Ovary (tissue), 9 donors: Measurements from ENCODE around the gene LDLRAD2. TPM values are rescaled to one million over a fixed set of nuclear protein-coding genes. Genes with fewer than 3 reads are reported as not detected.

ENCODE experiments used
- DNase-seq, 5 donors: peaks; one replicate each; pipeline ENCODE4 v3.0.0-alpha.2; 2019 to 2020
- H3K27ac ChIP-seq, 2 donors: fragments of 200-600 bp; one replicate each; pipeline versions ENCODE4 v1.5.1 to v1.8.0; 2019 to 2022
- H3K27me3 ChIP-seq: fragments of 200-600 bp; one replicate; pipeline ENCODE4 v1.8.0; 2022
- H3K36me3 ChIP-seq: fragments of 200-600 bp; sonication (generic); one replicate; pipeline ENCODE4 v1.5.1; 2019
- H3K4me1 ChIP-seq: one replicate; pipeline ENCODE4 v1.8.1; 2013; ENCODE audit warnings: mild to moderate bottlenecking, moderate library complexity; ENCODE audit not compliant: insufficient read depth
- H3K4me3 ChIP-seq: fragments of 200-600 bp; sonication (generic); one replicate; pipeline ENCODE4 v1.5.1; 2017
- H3K9me3 ChIP-seq, 2 donors: fragments of 200-600 bp in 1 of 2; sonication (generic) in 1 of 2; one replicate each; pipeline versions ENCODE4 v1.5.1 to v1.8.1; 2013 to 2019; ENCODE audit warnings: mild to moderate bottlenecking in 1 of 2, moderate library complexity in 1 of 2
- CTCF ChIP-seq, 3 donors: fragments of 450-650 bp in 2 of 3; fragments of 200-600 bp in 1 of 3; IDR thresholded peaks; one replicate each; pipeline versions ENCODE4 v1.5.1 to v1.8.0; 2016 to 2022; ENCODE audit warnings: antibody characterized with exemption in 3 of 3, mild to moderate bottlenecking in 1 of 3
- EP300 ChIP-seq: sonication (generic); formaldehyde crosslinking; IDR thresholded peaks from one replicate; pipeline ENCODE4 v1.6.1; 2017; ENCODE audit warnings: antibody characterized with exemption
- POLR2A ChIP-seq: fragments of 450-650 bp; IDR thresholded peaks from one replicate; pipeline ENCODE4 v1.6.1; 2017; ENCODE audit warnings: antibody characterized with exemption, mild to moderate bottlenecking, moderate library complexity
- WGBS, 3 donors: extraction: QIAGEN DNeasy Blood & Tissue Kit in 1 of 3; methylation state at CpG; one replicate each; pipeline versions ENCODE4 v1.1.5 to v1.1.7; 2013 to 2017; 5-methylcytosine and 5-hydroxymethylcytosine counted together
- intact Hi-C, 4 donors: fragments of 100-400 bp; cut with DNase I; formaldehyde crosslinking; loops; one replicate each; pipeline versions ENCODE4 v1.11.0 to v1.15.1; 2022 to 2023
- polyA plus RNA-seq, 2 donors: library from polyadenylated mRNA; stranded (reverse); fragments of 200-250 nt in 1 of 2; fragments of 350-450 nt in 1 of 2; fragmentation: Illumina TruSeq in 1 of 2; extraction: RNeasy Lipid Tissue Mini Kit (QIAGEN cat#74804) in 1 of 2; gene quantifications; one replicate each; pipeline ENCODE4 v1.2.3, GENCODE V29; 2013 to 2014
- total RNA-seq, 7 donors: library from RNA; depleted of rRNA in 2 of 7; stranded (reverse); fragments of >200 nt in 2 of 7; fragmentation: NEBNext Ultra II Directional in 3 of 7; extraction: Animal tissue kit (Norgen Biotek cat#: 25700) in 3 of 7; gene quantifications; one replicate each; pipeline versions ENCODE4 v1.1.0 to v1.2.4, GENCODE V29; 2016 to 2023
- donor health status: DM: no; HTN: no; CAD: no; lungs with moderate emphysema.
- donor health status: DM: no; HTN: no; CAD: no.
- donor health status: Bipolar disorder and iron deficiency.
- donor health status: DM: yes; HTN: yes; CAD: no.
- donor health status: DM: no; HTN: no; CAD: no.
- donor health status: DM: yes; HTN: yes; CAD: no.

The LDLRAD2 gene
- total and polyA plus RNA-seq, 9 donors: 0.07 to 0.88 (median 0.23) TPM; not detected in 2

GRCh38 chr1:21839337-21840037, 27.4 kb downstream of the LDLRAD2 start:
- H3K27ac ChIP-seq: no peak overlapping the region
- H3K4me3 ChIP-seq: no peak overlapping the region
- 92 to 93% (median 92%) methylated on average over 19 of the region's 19 CpGs for WGBS, 3 donors
- H3K27me3 ChIP-seq: no peaks in the 10 kb centered on the region
- no peaks in the 10 kb centered on the region for H3K36me3 ChIP-seq
- DNase-seq: no peak
- H3K4me1 ChIP-seq: no peaks in the 10 kb centered on the region
- TF ChIP-seq CTCF (IDR thresholded peaks at IDR 0.05) (no peak), EP300 (no peak), POLR2A (no peak)
- H3K9me3 ChIP-seq: peaks cover 0 to 8% of the 10 kb centered on the region in 2 donors
- intact Hi-C loops: no loop called here

GRCh38 chr1:21840981-21841380, 28.9 kb downstream of the LDLRAD2 start:
- TF ChIP-seq POLR2A (no peak), EP300 (no peak), CTCF (IDR thresholded peaks at IDR 0.05) (no peak)
- 86 to 91% (median 90%) methylated on average over 13 of the region's 13 CpGs for WGBS, 3 donors
- Histone ChIP-seq H3K9me3 (no peaks in the 10 kb centered on the region), H3K36me3 (no peaks in the 10 kb centered on the region), H3K4me1 (no peaks in the 10 kb centered on the region), H3K27ac (no peak overlapping the region), H3K27me3 (no peaks in the 10 kb centered on the region), H3K4me3 (no peak overlapping the region)
- intact Hi-C loops: no loop called here
- no peak for DNase-seq

- TF ChIP-seq EP300 (no peak), CTCF (IDR thresholded peaks at IDR 0.05) (no peak), POLR2A (no peak)
- DNase-seq: no peak
- Histone ChIP-seq H3K27ac (no peak overlapping the region), H3K36me3 (no peaks in the 10 kb centered on the region), H3K27me3 (no peaks in the 10 kb centered on the region), H3K4me1 (no peaks in the 10 kb centered on the region), H3K9me3 (no peaks in the 10 kb centered on the region), H3K4me3 (no peak overlapping the region)
- 90 to 96% (median 91%) methylated on average over 21 of the region's 21 CpGs for WGBS, 3 donors
- intact Hi-C loops: no loop called here
Measured at GRCh38 chr1:21841852-21842466, 29.9 kb downstream of the LDLRAD2 start.

- Histone ChIP-seq H3K4me1 (no peaks in the 10 kb centered on the region), H3K9me3 (no peaks in the 10 kb centered on the region), H3K4me3 (no peak overlapping the region), H3K36me3 (no peaks in the 10 kb centered on the region), H3K27me3 (no peaks in the 10 kb centered on the region), H3K27ac (no peak overlapping the region)
- intact Hi-C loops: no loop called here
- DNase-seq: no peak
- WGBS, 3 donors: 83 to 92% (median 86%) methylated on average over 15 of the region's 15 CpGs
- TF ChIP-seq CTCF (IDR thresholded peaks at IDR 0.05) (no peak), POLR2A (no peak), EP300 (no peak)
Measured at GRCh38 chr1:21842606-21843162, 30.6 kb downstream of the LDLRAD2 start.
